ENCODE data around the gene LRRC75A.

LRRC75A gene

GRCh38 chr17:16465861-16466338 is 26.1 kb downstream of the LRRC75A start:
- no peaks in the 10 kb centered on the region for H3K36me3 ChIP-seq (ENCODE audit: low read depth)
- peaks cover 12% of the 10 kb centered on the region for H3K4me1 ChIP-seq (ENCODE audit: insufficient read depth, poor library complexity, severe bottlenecking)
- no peaks in the 10 kb centered on the region for H3K9me3 ChIP-seq (ENCODE audit: severe bottlenecking)
- H3K27me3 ChIP-seq (ENCODE audit: insufficient read depth, poor library complexity, severe bottlenecking) = no peaks in the 10 kb centered on the region
- H3K27ac ChIP-seq (ENCODE audit: poor library complexity, severe bottlenecking) = no peak overlapping the region
- no peak overlapping the region for H3K4me3 ChIP-seq (ENCODE audit: severe bottlenecking)
- DNase-seq (ENCODE audit: low spot score) (no peak), ATAC-seq (ENCODE audit: low read depth) (peak; percentile 38; the same call in 1 of the 3 replicates)
- no peak for TF ChIP-seq CTCF (IDR thresholded peaks at IDR 0.05; ENCODE audit: poor library complexity, severe bottlenecking)

- Histone ChIP-seq H3K4me3 (ENCODE audit: severe bottlenecking) (no peak overlapping the region), H3K27me3 (ENCODE audit: insufficient read depth, poor library complexity, severe bottlenecking) (no peaks in the 10 kb centered on the region), H3K27ac (ENCODE audit: poor library complexity, severe bottlenecking) (no peak overlapping the region), H3K9me3 (ENCODE audit: severe bottlenecking) (no peaks in the 10 kb centered on the region), H3K36me3 (ENCODE audit: low read depth) (no peaks in the 10 kb centered on the region), H3K4me1 (ENCODE audit: insufficient read depth, poor library complexity, severe bottlenecking) (peaks cover 18% of the 10 kb centered on the region)
- DNase-seq (ENCODE audit: low spot score) = no peak
- TF ChIP-seq CTCF (IDR thresholded peaks at IDR 0.05; ENCODE audit: poor library complexity, severe bottlenecking) = no peak
- ATAC-seq (ENCODE audit: low read depth) = no peak
Measured at GRCh38 chr17:16465052-16465312, 27.0 kb downstream of the LRRC75A start.

- peaks cover 23% of the 10 kb centered on the region for H3K4me1 ChIP-seq (ENCODE audit: insufficient read depth, poor library complexity, severe bottlenecking)
- no peak overlapping the region for H3K27ac ChIP-seq (ENCODE audit: poor library complexity, severe bottlenecking)
- no peak for ATAC-seq (ENCODE audit: low read depth)
- H3K9me3 ChIP-seq (ENCODE audit: severe bottlenecking) = no peaks in the 10 kb centered on the region
- H3K36me3 ChIP-seq (ENCODE audit: low read depth) = no peaks in the 10 kb centered on the region
- no peak for DNase-seq (ENCODE audit: low spot score)
- H3K27me3 ChIP-seq (ENCODE audit: insufficient read depth, poor library complexity, severe bottlenecking) = no peaks in the 10 kb centered on the region
- H3K4me3 ChIP-seq (ENCODE audit: severe bottlenecking) = no peak overlapping the region
- TF ChIP-seq CTCF (IDR thresholded peaks at IDR 0.05; ENCODE audit: poor library complexity, severe bottlenecking) = no peak
Measured at GRCh38 chr17:16464303-16465051, 27.5 kb downstream of the LRRC75A start.

GRCh38 chr17:16463358-16464302 is 28.4 kb downstream of the LRRC75A start:
- no peak for DNase-seq (ENCODE audit: low spot score)
- peak; percentile 59 for ATAC-seq (ENCODE audit: low read depth)
- no peaks in the 10 kb centered on the region for H3K9me3 ChIP-seq (ENCODE audit: severe bottlenecking)
- TF ChIP-seq CTCF (IDR thresholded peaks at IDR 0.05; ENCODE audit: poor library complexity, severe bottlenecking) = peak; percentile 30
- no peaks in the 10 kb centered on the region for H3K27me3 ChIP-seq (ENCODE audit: insufficient read depth, poor library complexity, severe bottlenecking)
- peaks cover 25% of the 10 kb centered on the region for H3K4me1 ChIP-seq (ENCODE audit: insufficient read depth, poor library complexity, severe bottlenecking)
- H3K36me3 ChIP-seq (ENCODE audit: low read depth) = no peaks in the 10 kb centered on the region
- H3K4me3 ChIP-seq (ENCODE audit: severe bottlenecking) = no peak overlapping the region
- no peak overlapping the region for H3K27ac ChIP-seq (ENCODE audit: poor library complexity, severe bottlenecking)
